ENCODE results near the gene GMNN.
A peak's percentile ranks its signal among the peaks of the same experiment; 100 is the strongest.
"Not testable (repeated sequence)": the region's sequence is repeated elsewhere in the genome, so short reads cannot be mapped to it uniquely, and the experiment has no call there.

Gene GMNN

GRCh38 chr6:24774696-24775519, at the start of gene GMNN:
TSS of gene GMNN (plus strand) at chr6:24774937. CDS start at chr6:24777247, 2,310 bp downstream.
- peak; percentile 100 for DNase-seq

DNA sequence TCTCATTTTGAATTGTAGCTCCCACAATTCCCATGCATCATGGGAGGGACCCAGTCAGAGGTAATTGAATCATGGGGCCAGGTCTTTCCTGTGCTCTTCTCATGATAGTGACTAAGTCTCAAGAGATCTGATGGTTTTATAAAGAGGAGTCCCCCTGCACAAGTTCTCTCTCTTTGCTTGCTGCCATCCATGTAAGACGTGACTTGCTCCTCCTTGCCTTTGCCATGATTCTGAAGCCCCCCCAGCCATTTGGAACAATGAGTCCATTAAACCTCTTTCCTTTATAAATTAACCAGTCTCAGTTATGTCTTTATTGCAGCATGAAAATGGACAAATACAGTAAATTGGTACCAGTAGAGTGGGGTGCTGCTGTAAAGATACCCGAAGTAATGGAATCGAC, 44.1 kb upstream of the GMNN start:
- not testable (repeated sequence) for DNase-seq

GRCh38 chr6:24731456-24732134, 43.1 kb upstream of the GMNN start:
- not testable (repeated sequence) for DNase-seq

DNA sequence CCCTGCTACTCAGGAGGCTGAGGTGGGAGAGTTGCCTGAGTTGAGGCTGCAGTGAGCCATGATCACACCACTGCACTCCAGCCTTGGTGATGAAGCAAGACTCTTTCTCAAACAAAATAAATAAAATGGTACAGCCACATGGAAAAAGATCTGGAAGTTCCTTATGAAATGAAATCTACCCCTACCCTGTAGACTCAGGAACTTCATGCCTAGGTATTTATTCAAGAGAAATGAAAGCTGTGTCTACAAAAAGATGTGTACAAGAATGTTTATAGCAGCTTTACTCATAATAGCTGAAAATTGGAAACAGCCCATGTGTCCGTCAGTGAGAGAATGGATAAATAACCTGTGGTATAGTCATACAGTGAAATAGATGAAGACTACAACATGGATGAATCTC, 40.6 kb upstream of the GMNN start:
- no peak for DNase-seq

GRCh38 chr6:24734710-24735109, 40.0 kb upstream of the GMNN start:
- not testable (repeated sequence) for DNase-seq

DNA sequence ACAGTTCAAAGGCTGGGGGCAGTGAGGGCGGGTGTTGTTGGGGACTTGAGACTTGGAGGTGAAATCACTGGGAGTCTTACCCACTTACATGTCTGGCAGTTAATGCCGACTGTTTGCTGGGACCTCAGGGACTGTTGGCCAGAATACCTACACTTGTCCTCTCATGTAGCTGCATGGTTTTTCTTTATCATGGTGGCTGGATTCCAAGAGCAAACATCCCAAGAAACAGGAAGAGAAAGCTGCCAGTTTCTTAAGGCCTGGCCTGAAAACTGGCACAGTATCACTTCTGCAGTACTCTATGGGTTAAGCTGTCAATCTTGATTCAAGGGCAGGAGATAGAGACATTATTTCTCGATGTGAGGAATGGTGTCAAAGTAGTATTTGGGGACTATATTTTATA, 36.0 kb upstream of the GMNN start:
- no peak for DNase-seq

GRCh38 chr6:24740861-24741260, 33.9 kb upstream of the GMNN start:
- no peak for DNase-seq

- no peak for DNase-seq
Observed at GRCh38 chr6:24742216-24742738, 32.5 kb upstream of the GMNN start.

DNA sequence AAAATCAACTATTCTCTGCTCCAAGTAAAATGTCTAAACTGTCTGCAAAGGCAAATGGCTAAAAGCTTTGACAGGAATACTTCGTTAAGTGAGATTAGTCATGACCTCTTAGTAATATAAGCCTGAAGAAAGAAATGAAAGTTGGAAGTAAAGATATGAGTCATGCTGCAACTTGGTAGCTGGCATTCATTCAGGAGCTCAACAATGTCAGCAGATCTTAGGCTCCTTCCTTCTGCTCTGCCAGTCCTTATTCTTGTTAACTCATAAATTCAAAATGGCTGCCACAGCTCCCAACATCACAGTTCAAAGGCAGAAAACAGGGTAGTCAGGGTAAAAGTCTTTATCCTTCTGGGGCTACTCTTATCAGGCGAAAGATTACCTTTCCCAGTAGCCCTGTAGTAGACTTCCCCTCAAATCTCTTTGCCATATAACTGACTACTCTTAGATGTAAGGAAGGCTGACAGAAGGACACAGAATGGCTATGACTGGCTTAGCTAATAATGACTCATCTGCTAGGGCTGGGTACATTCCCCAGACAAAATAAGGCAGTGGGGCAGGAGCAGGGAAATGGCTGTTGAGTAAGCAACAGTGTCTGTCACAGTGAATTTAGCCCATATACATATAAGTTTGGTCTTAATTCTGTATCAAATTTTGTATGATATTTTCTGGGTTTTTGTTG, 31.3 kb upstream of the GMNN start:
- DNase-seq: peak; percentile 17 to 47

- no peak for DNase-seq
Observed at GRCh38 chr6:24743944-24744335, 30.8 kb upstream of the GMNN start.

- no peak for DNase-seq
Observed at GRCh38 chr6:24744911-24745310, 29.8 kb upstream of the GMNN start.

DNA sequence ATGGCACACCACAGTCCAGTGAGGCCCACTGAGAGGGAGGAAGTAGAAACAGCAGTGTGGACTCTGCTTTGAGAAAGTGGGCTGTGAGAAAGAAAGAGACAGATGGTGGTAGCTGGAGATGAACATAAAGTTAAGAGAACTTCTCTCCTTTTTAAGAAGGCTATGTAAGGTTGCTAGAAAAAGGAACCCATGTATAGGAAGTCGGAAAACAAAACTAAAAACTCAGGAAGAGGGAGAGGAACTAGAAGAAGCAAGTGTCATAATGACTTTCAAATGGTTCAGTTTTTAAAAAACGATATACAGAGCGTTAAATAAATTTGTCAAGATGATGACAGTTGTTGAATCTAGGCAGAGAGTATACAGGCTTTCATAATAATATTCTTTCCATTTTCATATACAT, 25.4 kb upstream of the GMNN start:
- no peak for DNase-seq

DNA sequence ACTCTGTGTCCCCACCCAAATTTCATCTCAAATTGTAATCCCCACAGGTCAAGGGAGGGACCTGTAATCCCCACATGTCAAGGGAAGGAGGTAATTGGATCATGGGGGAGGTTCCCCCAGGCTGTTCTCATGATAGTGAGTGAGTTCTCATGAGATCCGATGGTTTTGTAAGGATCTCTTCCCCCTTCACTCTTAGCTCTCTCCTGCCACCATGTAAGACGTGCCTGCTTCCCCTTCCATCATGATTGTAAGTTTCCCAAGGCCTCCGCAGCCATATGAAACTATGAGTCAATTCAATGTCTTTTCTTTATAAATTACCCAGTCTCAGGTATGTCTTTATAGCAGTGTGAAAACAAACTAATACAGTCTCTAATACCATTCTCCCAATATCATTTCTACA, 23.9 kb upstream of the GMNN start:
- not testable (repeated sequence) for DNase-seq

DNA sequence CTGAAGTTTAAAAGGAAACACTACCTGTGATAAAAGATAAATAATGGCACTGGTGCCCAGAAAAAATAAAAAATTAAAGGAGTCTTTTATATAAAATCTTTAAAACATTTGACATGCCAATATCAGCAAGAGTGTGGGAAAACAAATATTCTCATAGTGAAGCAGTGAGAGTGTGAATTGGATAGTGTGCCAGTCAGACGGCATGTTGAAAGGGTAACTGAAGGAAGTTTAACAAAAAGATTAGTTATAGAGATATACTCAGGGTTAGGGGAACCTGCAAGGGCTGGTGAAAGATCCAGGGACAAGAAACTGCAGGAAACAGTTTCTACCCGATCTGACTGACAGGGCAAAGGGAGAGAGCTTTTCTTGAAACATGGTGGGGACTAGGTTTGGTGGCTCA, 22.2 kb upstream of the GMNN start:
- DNase-seq: no peak

DNA sequence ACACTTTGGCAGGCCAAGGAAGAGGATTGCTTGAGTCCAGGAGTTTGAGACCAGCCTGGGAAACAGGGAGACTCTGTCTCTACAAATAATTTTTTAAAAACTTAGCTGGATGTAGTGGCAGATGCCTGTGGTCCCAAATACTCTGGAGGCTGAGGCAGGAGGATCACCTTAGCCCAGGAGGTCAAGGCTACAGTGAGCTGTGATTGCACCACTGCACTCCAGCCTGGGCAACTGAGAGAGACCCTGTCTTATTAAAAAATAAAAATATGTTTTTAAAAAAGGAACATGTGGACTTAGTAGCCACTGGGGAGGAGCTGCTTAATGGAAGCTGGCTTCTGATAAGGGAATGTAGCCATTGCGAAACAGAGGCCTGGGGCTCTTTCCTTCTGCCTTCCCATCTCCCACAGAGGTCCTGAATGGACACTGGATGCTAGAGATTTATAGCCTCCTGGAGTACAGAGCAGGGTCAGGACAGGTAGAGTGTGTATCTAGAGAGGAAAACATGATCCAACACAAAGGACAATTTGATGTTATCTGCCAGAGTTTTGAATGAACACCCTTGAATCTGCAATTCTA, 21.7 kb upstream of the GMNN start:
- no peak for DNase-seq

DNA sequence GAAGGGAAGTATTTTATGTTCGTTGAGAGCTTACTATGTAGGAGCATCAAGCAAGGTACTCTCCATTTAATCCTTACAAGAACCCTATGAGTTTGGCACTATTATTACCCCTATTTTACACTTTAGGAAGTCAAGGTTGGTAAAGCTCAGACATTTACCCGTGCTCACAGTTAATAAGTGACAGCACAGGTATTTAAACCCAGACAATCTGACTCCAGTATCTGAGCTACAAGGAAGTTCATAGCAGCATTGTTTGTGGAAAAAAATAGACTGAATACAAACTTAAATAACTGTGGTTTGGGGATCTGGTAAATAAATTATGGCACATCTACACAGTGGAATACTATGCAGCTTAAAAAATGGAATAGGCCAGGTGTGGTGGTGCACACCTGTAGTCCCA, 21.2 kb upstream of the GMNN start:
- no peak for DNase-seq

- not testable (repeated sequence) for DNase-seq
Observed at GRCh38 chr6:24754378-24754777, 20.4 kb upstream of the GMNN start.

GRCh38 chr6:24755279-24755678, 19.5 kb upstream of the GMNN start:
- no peak for DNase-seq

- DNase-seq: no peak
Observed at GRCh38 chr6:24757611-24758010, 17.1 kb upstream of the GMNN start.

GRCh38 chr6:24759718-24760117, 15.0 kb upstream of the GMNN start:
- no peak for DNase-seq

DNA sequence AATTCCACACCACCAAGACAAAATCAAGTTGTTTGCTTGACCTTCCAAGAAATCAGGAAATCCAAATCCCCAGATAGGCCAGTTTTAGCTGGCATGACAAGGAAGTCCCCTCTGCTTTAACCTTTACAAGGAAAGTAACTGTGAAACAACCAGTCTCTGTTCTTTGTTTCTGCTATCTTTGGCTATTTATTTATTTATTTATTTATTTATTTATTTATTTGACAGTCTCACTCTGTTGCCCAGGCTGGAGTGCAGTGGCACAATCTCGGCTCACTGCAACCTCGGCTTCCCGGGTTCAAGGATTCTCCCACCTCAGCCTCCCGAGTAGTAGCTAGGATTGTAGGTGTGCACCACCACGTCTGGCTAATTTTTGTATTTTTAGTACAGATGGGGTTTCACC, 14.5 kb upstream of the GMNN start:
- DNase-seq: no peak

DNA sequence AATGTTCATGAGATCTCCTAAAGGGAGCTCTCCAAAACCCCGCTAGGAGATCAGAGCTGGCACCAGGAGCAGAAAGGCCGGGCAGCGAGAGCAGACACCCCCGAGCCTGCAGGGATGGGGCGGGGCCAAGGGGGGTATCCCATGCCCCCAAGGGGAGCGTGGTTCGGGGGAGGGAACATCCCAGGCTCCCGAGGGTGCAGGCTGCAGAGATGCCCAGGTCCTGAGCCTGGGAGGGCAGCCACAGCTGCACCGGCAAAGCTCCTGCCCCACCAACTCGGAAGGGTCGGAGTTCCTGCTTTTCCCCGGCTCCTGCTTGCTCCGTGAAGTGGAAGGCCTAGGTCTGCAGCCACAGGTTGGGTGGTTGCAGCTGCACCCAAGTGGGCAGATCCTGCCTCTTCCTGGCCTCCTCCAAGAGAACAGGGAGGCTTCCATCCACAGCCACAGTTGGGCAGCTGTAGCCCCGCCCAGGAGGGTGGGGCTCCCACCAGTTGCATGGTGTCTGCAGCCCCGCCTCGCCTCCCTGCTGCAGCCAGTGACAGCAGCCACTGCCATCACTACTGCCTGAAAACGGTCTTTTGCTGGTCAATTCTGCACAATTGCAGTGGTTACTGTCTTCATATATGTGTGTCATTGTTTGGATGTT, 13.4 kb upstream of the GMNN start:
- peak in 1 of 2 donors; percentile 10 for DNase-seq

DNA sequence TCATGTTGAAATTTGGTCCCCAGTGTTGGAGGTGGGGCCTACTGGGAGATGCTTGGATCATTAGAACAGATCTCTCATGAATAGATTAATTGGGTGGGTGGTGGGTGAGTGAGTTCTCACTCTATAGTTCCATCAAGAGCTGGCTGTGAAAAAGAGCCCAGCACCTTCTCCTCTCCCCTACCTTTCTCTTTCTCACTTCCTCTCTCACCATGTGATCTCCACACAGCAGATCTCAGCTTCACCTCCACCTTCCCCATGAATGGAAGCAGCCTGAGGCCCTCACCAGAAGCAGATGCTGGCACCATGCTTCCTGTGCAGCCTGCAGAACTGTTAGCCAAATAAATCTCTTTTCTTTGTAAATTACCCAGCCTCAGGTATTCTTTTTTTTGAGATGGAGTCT, 12.9 kb upstream of the GMNN start:
- no peak for DNase-seq
